ENCODE measurements around the gene DIP2B.
"Not testable (repeated sequence)": the region's sequence is repeated elsewhere in the genome, so short reads cannot be mapped to it uniquely, and the experiment has no call there.

Gene DIP2B

DNA sequence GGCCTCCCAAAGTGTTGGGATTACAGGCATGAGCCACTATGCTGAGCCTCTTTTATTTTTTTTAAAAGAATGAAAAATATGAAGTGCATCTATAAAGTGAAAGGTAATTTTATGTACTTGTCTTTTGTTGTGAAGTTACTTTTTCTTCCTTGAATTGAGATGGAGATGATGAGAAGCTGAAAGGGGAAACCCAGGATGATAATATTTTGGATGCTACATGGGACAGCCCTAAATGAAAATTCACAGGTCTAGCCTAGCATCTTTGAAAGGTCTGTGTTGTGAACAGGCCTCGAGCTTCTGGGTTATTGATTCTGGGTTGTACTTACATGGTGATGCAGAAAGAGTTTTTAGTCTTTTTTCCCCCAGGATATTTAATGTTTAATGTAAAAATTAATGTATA is 14.6 kb downstream of the DIP2B start:
- DNase-seq: no peak
- peaks cover 31 to 77% (median 56%) of the 10 kb centered on the region in 4 experiments for H3K4me1 ChIP-seq (ENCODE audit: control extremely low read depth in 1 of 4, control insufficient read depth in 4 of 4, insufficient read depth in 4 of 4, low read length in 3 of 4)
- CTCF ChIA-PET: interaction anchor here (1.1 to 3.4 kb wide), 4 partner anchors 11 to 48 kb away, joined by 3 to 20 read pairs (median 4); no protein-coding TSS in a partner anchor
- no peak overlapping the region for H3K4me3 ChIP-seq (ENCODE audit: control insufficient read depth in 1 of 7, extremely low read depth in 1 of 7, insufficient read depth in 4 of 7, low read depth in 2 of 7, low read length in 6 of 7)
- peak overlapping the region in 1 of 2 experiments; percentile 64 for H3K27ac ChIP-seq (ENCODE audit: insufficient read depth in 1 of 2, low read depth in 1 of 2, low read length in 2 of 2, poor library complexity in 1 of 2, severe bottlenecking in 2 of 2)
- H3K9me3 ChIP-seq (ENCODE audit: control extremely low read depth in 1 of 5, control insufficient read depth in 4 of 5, insufficient read depth in 2 of 5, low read depth in 1 of 5, low read length in 4 of 5): no peaks in the 10 kb centered on the region
- no peaks in the 10 kb centered on the region for H3K27me3 ChIP-seq (replicated peaks in 2 of 5; ENCODE audit: control insufficient read depth in 4 of 5, insufficient read depth in 5 of 5, low read length in 4 of 5)
- POLR2A ChIA-PET: interaction anchor here (0.5 kb wide), 1 partner anchor 175 kb away, joined by 6 read pairs; no protein-coding TSS in a partner anchor
- H3K36me3 ChIP-seq (ENCODE audit: control insufficient read depth in 4 of 4, insufficient read depth in 4 of 4, low read length in 3 of 4): peaks cover 0 to 3% (median 0%) of the 10 kb centered on the region in 4 experiments
- no CpG with 5 or more reads among the region's 1 CpG for WGBS (ENCODE audit: insufficient coverage)

DNA sequence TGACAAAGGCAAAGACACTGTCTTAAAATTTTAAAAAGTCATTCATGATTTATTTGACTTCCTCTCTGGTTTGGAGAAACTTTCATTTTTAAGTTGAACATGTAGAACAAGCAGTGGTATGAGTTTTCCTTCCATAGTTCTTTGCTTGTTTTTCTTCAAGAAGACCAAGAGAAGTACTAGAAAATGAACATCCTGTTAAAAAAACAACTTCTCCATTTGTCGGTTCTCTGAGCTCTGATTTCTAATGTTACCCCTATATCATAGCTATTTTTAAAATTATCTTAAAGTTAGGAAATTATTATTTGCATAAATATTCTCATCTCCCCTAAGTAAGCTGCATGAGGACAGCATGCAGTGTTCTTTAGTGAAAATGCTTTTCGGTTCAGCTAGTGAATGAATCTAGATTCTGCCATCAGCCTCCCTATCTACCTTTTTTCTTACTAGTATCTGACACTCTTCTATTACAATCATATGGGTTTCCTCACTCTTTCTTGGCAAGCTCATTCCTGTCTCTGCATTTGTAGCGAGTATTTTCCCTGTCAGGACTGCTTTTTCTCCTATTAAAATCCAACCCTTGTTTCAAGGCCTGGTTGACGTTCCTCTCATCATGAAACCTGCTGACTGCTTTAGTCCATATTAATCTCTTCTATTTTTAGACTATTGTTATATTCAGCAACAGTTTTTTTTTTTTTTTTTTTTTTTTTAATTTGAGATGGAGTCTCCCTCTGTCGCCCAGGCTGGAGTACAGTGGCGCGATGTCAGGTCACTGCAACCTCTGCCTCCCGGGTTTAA is 15.8 kb downstream of the DIP2B start:
- WGBS (ENCODE audit: insufficient coverage): 37% methylated on average over 2 of the region's 8 CpGs
- ChIA-PET POLR2A (interaction anchor here (1.4 kb wide), 1 partner anchor 12 kb away, joined by 5 read pairs; no protein-coding TSS in a partner anchor), CTCF (interaction anchor here (0.6 to 2.6 kb wide), 8 partner anchors 11 to 113 kb away, joined by 3 to 12 read pairs (median 4); partner anchors contain the start of gene DIP2B)
- Histone ChIP-seq H3K36me3 (ENCODE audit: control insufficient read depth in 4 of 4, insufficient read depth in 4 of 4, low read length in 3 of 4) (peaks cover 0 to 3% (median 1%) of the 10 kb centered on the region in 4 experiments), H3K4me1 (ENCODE audit: control extremely low read depth in 1 of 4, control insufficient read depth in 4 of 4, insufficient read depth in 4 of 4, low read length in 3 of 4) (peaks cover 25 to 74% (median 46%) of the 10 kb centered on the region in 4 experiments), H3K27ac (ENCODE audit: insufficient read depth in 1 of 2, low read depth in 1 of 2, low read length in 2 of 2, poor library complexity in 1 of 2, severe bottlenecking in 2 of 2) (peak overlapping the region in 1 of 2 experiments; percentile 63), H3K4me3 (ENCODE audit: control insufficient read depth in 1 of 7, extremely low read depth in 1 of 7, insufficient read depth in 4 of 7, low read depth in 2 of 7, low read length in 6 of 7) (peak overlapping the region in 5 of 7 experiments; percentile 33 to 63 (median 40)), H3K27me3 (replicated peaks in 2 of 5; ENCODE audit: control insufficient read depth in 4 of 5, insufficient read depth in 5 of 5, low read length in 4 of 5) (no peaks in the 10 kb centered on the region), H3K9me3 (ENCODE audit: control extremely low read depth in 1 of 5, control insufficient read depth in 4 of 5, insufficient read depth in 2 of 5, low read depth in 1 of 5, low read length in 4 of 5) (no peaks in the 10 kb centered on the region)
- DNase-seq: peak; percentile 34 to 76 (median 68)

- peaks cover 30 to 72% (median 46%) of the 10 kb centered on the region in 4 experiments for H3K4me1 ChIP-seq (ENCODE audit: control extremely low read depth in 1 of 4, control insufficient read depth in 4 of 4, insufficient read depth in 4 of 4, low read length in 3 of 4)
- H3K4me3 ChIP-seq (ENCODE audit: control insufficient read depth in 1 of 7, extremely low read depth in 1 of 7, insufficient read depth in 4 of 7, low read depth in 2 of 7, low read length in 6 of 7); H3K36me3 ChIP-seq (ENCODE audit: control insufficient read depth in 4 of 4, insufficient read depth in 4 of 4, low read length in 3 of 4); H3K9me3 ChIP-seq (ENCODE audit: control extremely low read depth in 1 of 5, control insufficient read depth in 4 of 5, insufficient read depth in 2 of 5, low read depth in 1 of 5, low read length in 4 of 5); DNase-seq; H3K27me3 ChIP-seq (replicated peaks in 2 of 5; ENCODE audit: control insufficient read depth in 4 of 5, insufficient read depth in 5 of 5, low read length in 4 of 5); H3K27ac ChIP-seq (ENCODE audit: insufficient read depth in 1 of 2, low read depth in 1 of 2, low read length in 2 of 2, poor library complexity in 1 of 2, severe bottlenecking in 2 of 2); POLR2A ChIA-PET: not testable (repeated sequence)
- CTCF ChIA-PET: interaction anchor here (2.5 to 2.6 kb wide), 2 partner anchors 13 to 17 kb away, joined by 11 to 12 read pairs; partner anchors contain the start of gene DIP2B
- 93% methylated on average over 3 of the region's 4 CpGs for WGBS (ENCODE audit: insufficient coverage)
Measured at GRCh38 chr12:50521781-50522180, 17.0 kb downstream of the DIP2B start.

GRCh38 chr12:50523772-50524171 is 19.0 kb downstream of the DIP2B start:
- Histone ChIP-seq H3K27me3 (replicated peaks in 2 of 5; ENCODE audit: control insufficient read depth in 4 of 5, insufficient read depth in 5 of 5, low read length in 4 of 5) (no peaks in the 10 kb centered on the region), H3K4me1 (ENCODE audit: control extremely low read depth in 1 of 4, control insufficient read depth in 4 of 4, insufficient read depth in 4 of 4, low read length in 3 of 4) (peaks cover 16 to 55% (median 32%) of the 10 kb centered on the region in 4 experiments)
- CTCF ChIA-PET: interaction anchor here (0.5 to 2.2 kb wide), 7 partner anchors 10 to 103 kb away, joined by 3 to 7 read pairs (median 5); partner anchors contain the start of gene DIP2B

DNA sequence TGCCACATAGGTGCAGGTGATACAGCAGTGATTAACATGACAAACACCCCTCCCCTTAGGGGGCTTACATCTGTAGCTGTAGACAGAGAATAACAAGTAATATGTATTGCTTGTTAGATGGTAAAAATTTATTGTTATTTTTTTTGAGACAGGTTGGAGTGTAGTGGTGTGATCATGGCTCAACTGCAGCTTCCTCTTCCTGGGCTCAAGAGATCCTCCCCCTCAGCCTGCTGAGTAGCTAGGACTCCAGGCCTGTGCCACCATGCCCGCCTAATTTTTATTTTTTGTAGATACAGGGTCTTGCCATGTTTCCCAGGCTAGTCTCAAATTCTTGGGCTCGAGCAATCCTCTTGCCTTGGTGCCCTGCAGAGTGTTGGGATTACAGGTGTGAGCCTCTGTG is 19.8 kb downstream of the DIP2B start:
- 90% methylated on average over 2 of the region's 2 CpGs for WGBS (ENCODE audit: insufficient coverage)
- Histone ChIP-seq H3K36me3 (ENCODE audit: control insufficient read depth in 4 of 4, insufficient read depth in 4 of 4, low read length in 3 of 4) (peaks cover 0 to 7% (median 3%) of the 10 kb centered on the region in 4 experiments), H3K27me3 (replicated peaks in 2 of 5; ENCODE audit: control insufficient read depth in 4 of 5, insufficient read depth in 5 of 5, low read length in 4 of 5) (no peaks in the 10 kb centered on the region), H3K4me3 (ENCODE audit: control insufficient read depth in 1 of 7, extremely low read depth in 1 of 7, insufficient read depth in 4 of 7, low read depth in 2 of 7, low read length in 6 of 7) (no peak overlapping the region), H3K27ac (ENCODE audit: insufficient read depth in 1 of 2, low read depth in 1 of 2, low read length in 2 of 2, poor library complexity in 1 of 2, severe bottlenecking in 2 of 2) (no peak overlapping the region), H3K4me1 (ENCODE audit: control extremely low read depth in 1 of 4, control insufficient read depth in 4 of 4, insufficient read depth in 4 of 4, low read length in 3 of 4) (peaks cover 13 to 50% (median 26%) of the 10 kb centered on the region in 4 experiments), H3K9me3 (ENCODE audit: control extremely low read depth in 1 of 5, control insufficient read depth in 4 of 5, insufficient read depth in 2 of 5, low read depth in 1 of 5, low read length in 4 of 5) (no peaks in the 10 kb centered on the region)
- CTCF ChIA-PET: interaction anchor here (0.5 to 2.2 kb wide), 5 partner anchors 14 to 26 kb away, joined by 3 to 7 read pairs (median 5); partner anchors contain the start of gene DIP2B
- POLR2A ChIA-PET: interaction anchor here (0.6 kb wide), 1 partner anchor 90 kb away, joined by 3 read pairs; no protein-coding TSS in a partner anchor
- peak in 1 of 3 donors; percentile 28 for DNase-seq

More at GRCh38 chr12:50523772-50524171, 19.0 kb downstream of the DIP2B start:
- H3K27ac ChIP-seq (ENCODE audit: insufficient read depth in 1 of 2, low read depth in 1 of 2, low read length in 2 of 2, poor library complexity in 1 of 2, severe bottlenecking in 2 of 2): no peak overlapping the region
- WGBS (ENCODE audit: insufficient coverage): 100% methylated on average over 1 of the region's 1 CpG
- H3K36me3 ChIP-seq (ENCODE audit: control insufficient read depth in 4 of 4, insufficient read depth in 4 of 4, low read length in 3 of 4): peaks cover 0 to 7% (median 3%) of the 10 kb centered on the region in 4 experiments
- POLR2A ChIA-PET: no interaction called here
- H3K9me3 ChIP-seq (ENCODE audit: control extremely low read depth in 1 of 5, control insufficient read depth in 4 of 5, insufficient read depth in 2 of 5, low read depth in 1 of 5, low read length in 4 of 5): no peaks in the 10 kb centered on the region
- no peak overlapping the region for H3K4me3 ChIP-seq (ENCODE audit: control insufficient read depth in 1 of 7, extremely low read depth in 1 of 7, insufficient read depth in 4 of 7, low read depth in 2 of 7, low read length in 6 of 7)
- no peak for DNase-seq

DNA sequence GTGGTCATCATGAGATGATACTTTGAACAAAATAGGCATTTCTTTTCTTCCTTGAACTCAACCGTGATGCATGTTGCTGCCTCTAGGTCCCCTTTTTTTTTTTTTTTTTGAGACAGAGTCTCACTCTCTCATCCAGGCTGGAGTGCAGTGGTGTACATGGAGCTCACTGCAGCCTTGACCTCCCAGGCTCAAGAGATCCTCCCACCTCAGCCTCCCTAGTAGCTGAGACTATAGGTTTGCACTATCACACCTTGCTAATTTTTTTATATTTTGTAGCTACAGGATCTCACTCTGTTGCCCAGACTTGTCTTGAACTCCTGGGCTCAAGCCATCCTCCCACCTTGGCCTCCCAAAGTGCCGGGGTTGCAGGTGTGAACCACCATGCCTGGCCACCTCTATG is 20.6 kb downstream of the DIP2B start:
- no peaks in the 10 kb centered on the region for H3K27me3 ChIP-seq (replicated peaks in 2 of 5; ENCODE audit: control insufficient read depth in 4 of 5, insufficient read depth in 5 of 5, low read length in 4 of 5)
- H3K27ac ChIP-seq (ENCODE audit: insufficient read depth in 1 of 2, low read depth in 1 of 2, low read length in 2 of 2, poor library complexity in 1 of 2, severe bottlenecking in 2 of 2): no peak overlapping the region
- H3K4me3 ChIP-seq (ENCODE audit: control insufficient read depth in 1 of 7, extremely low read depth in 1 of 7, insufficient read depth in 4 of 7, low read depth in 2 of 7, low read length in 6 of 7): no peak overlapping the region
- DNase-seq: no peak
- CTCF ChIA-PET: interaction anchor here (0.9 to 1.3 kb wide), 3 partner anchors 12 to 113 kb away, joined by 3 to 5 read pairs (median 3); no protein-coding TSS in a partner anchor
- POLR2A ChIA-PET: no interaction called here
- H3K9me3 ChIP-seq (ENCODE audit: control extremely low read depth in 1 of 5, control insufficient read depth in 4 of 5, insufficient read depth in 2 of 5, low read depth in 1 of 5, low read length in 4 of 5): no peaks in the 10 kb centered on the region
- peaks cover 13 to 42% (median 22%) of the 10 kb centered on the region in 4 experiments for H3K4me1 ChIP-seq (ENCODE audit: control extremely low read depth in 1 of 4, control insufficient read depth in 4 of 4, insufficient read depth in 4 of 4, low read length in 3 of 4)
- peaks cover 0 to 10% (median 3%) of the 10 kb centered on the region in 4 experiments for H3K36me3 ChIP-seq (ENCODE audit: control insufficient read depth in 4 of 4, insufficient read depth in 4 of 4, low read length in 3 of 4)
- 100% methylated on average over 1 of the region's 2 CpGs for whole genome bisulfite sequencing (ENCODE audit: insufficient coverage)

Measured in common myeloid progenitor, CD34-positive (primary cell).